Measurements from ENCODE around the gene ZNF217. TPM values are rescaled to one million over a fixed set of nuclear protein-coding genes. Genes with fewer than 3 reads are reported as not detected.

The ZNF217 gene
- total and polyA plus RNA-seq, 9 of the 15 experiments (the other 6 are each of a cell fraction or from before 2014, with no cell fraction given) = 3.0 to 41.8 (median 16.8) TPM

DNA sequence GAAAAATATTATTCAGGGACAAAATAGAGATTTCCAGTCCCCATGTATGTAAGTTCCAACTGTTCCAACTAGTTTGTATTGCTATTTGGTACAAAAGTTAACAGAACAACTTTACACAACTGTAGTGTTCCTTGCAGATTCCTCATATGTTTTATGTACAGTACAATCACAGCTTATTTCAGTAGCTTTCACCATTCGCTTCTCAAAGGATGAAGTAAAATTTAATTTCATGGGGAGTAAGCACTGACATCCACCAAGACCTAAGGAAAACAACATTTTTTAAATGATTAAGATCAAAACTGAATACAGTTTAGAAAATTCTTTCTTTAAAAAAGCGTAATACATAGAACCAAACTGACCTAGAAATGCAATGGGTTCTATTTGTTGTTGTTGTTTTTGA lies 24.6 kb downstream of the ZNF217 start:
- H3K4me3 ChIP-seq = no peak overlapping the region
- H3K27ac ChIP-seq (ENCODE audit: extremely low read depth, low read depth, low read length) = no peak overlapping the region
- H3K9ac ChIP-seq (ENCODE audit: insufficient read depth in 1 of 2, low read depth in 2 of 2, low read length in 2 of 2) = no peak overlapping the region
- no peaks in the 10 kb centered on the region for H3K9me3 ChIP-seq (replicated peaks; ENCODE audit: control insufficient read depth, insufficient read depth, low read depth, low read length)
- in situ Hi-C loops (cut with MboI) = loop anchor here (25.0 kb wide), 1 partner anchor 643 kb away; the partner anchor contains the start of gene PFDN4
- ATAC-seq (no peak), DNase-seq (ENCODE audit: extremely low read depth in 1 of 4, low spot score in 3 of 4) (no peak), FAIRE-seq (no peak)
- H3K79me2 ChIP-seq (ENCODE audit: control insufficient read depth, insufficient read depth, low read length) = peaks cover 46% of the 10 kb centered on the region
- no peaks in the 10 kb centered on the region for H3K27me3 ChIP-seq (ENCODE audit: control insufficient read depth in 2 of 2, insufficient read depth in 2 of 2, low read length in 2 of 2)
- intact Hi-C loops (cut with micrococcal nuclease) = no loop called here
- no peaks in the 10 kb centered on the region; the same call in 1 of the 2 replicates for H4K20me1 ChIP-seq (replicated peaks; ENCODE audit: control insufficient read depth, insufficient read depth, low read length)
- H3K9me1 ChIP-seq (ENCODE audit: control insufficient read depth, insufficient read depth, low read length) = no peaks in the 10 kb centered on the region
- BruUV-seq (replicated peaks) = no TSS peak
- CTCF ChIA-PET (ENCODE audit: low intra/inter-chr PET ratio) = no interaction called here
- no peak overlapping the region for H2AFZ ChIP-seq (ENCODE audit: low read depth, low read length)
- H3K4me1 ChIP-seq (replicated peaks in 1 of 2; ENCODE audit: control insufficient read depth in 2 of 2, insufficient read depth in 2 of 2, low read length in 2 of 2) = no peaks in the 10 kb centered on the region
- POLR2A ChIA-PET = interaction anchor here (0.7 to 1.5 kb wide), 2 partner anchors 11 to 18 kb away, joined by 3 to 5 read pairs; no protein-coding TSS in a partner anchor
- WGBS (ENCODE audit: insufficient coverage, low coverage, missing lambda C conversion rate) = 88% methylated on average over 2 of the region's 2 CpGs
- peaks cover 88% of the 10 kb centered on the region for H3K36me3 ChIP-seq (ENCODE audit: control insufficient read depth, insufficient read depth, low read length)
- no peak for TF ChIP-seq TBP (optimal IDR thresholded peaks at IDR 0.05; ENCODE audit: low read depth, low read length)
- TF ChIP-seq, protein P1, sequence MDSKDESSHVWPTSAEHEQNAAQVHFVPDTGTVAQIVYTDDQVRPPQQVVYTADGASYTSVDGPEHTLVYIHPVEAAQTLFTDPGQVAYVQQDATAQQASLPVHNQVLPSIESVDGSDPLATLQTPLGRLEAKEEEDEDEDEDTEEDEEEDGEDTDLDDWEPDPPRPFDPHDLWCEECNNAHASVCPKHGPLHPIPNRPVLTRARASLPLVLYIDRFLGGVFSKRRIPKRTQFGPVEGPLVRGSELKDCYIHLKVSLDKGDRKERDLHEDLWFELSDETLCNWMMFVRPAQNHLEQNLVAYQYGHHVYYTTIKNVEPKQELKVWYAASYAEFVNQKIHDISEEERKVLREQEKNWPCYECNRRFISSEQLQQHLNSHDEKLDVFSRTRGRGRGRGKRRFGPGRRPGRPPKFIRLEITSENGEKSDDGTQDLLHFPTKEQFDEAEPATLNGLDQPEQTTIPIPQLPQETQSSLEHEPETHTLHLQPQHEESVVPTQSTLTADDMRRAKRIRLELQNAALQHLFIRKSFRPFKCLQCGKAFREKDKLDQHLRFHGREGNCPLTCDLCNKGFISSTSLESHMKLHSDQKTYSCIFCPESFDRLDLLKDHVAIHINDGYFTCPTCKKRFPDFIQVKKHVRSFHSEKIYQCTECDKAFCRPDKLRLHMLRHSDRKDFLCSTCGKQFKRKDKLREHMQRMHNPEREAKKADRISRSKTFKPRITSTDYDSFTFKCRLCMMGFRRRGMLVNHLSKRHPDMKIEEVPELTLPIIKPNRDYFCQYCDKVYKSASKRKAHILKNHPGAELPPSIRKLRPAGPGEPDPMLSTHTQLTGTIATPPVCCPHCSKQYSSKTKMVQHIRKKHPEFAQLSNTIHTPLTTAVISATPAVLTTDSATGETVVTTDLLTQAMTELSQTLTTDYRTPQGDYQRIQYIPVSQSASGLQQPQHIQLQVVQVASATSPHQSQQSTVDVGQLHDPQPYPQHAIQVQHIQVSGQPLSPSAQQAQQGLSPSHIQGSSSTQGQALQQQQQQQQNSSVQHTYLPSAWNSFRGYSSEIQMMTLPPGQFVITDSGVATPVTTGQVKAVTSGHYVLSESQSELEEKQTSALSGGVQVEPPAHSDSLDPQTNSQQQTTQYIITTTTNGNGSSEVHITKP (IDR thresholded peaks at IDR 0.05; ENCODE audit: partially characterized antibody) = no peak
- no peak for TF ChIP-seq TEAD2 (tag; IDR thresholded peaks at IDR 0.05)
- TF ChIP-seq, protein P2, sequence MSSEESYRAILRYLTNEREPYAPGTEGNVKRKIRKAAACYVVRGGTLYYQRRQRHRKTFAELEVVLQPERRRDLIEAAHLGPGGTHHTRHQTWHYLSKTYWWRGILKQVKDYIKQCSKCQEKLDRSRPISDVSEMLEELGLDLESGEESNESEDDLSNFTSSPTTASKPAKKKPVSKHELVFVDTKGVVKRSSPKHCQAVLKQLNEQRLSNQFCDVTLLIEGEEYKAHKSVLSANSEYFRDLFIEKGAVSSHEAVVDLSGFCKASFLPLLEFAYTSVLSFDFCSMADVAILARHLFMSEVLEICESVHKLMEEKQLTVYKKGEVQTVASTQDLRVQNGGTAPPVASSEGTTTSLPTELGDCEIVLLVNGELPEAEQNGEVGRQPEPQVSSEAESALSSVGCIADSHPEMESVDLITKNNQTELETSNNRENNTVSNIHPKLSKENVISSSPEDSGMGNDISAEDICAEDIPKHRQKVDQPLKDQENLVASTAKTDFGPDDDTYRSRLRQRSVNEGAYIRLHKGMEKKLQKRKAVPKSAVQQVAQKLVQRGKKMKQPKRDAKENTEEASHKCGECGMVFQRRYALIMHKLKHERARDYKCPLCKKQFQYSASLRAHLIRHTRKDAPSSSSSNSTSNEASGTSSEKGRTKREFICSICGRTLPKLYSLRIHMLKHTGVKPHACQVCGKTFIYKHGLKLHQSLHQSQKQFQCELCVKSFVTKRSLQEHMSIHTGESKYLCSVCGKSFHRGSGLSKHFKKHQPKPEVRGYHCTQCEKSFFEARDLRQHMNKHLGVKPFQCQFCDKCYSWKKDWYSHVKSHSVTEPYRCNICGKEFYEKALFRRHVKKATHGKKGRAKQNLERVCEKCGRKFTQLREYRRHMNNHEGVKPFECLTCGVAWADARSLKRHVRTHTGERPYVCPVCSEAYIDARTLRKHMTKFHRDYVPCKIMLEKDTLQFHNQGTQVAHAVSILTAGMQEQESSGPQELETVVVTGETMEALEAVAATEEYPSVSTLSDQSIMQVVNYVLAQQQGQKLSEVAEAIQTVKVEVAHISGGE (CRISPR knock-in tag; IDR thresholded peaks at IDR 0.05) = peak in 1 of 3 experiments; percentile 40; a peak in 1 of 6 replicates
- no peak for TF ChIP-seq NFIX (CRISPR knock-in tag; IDR thresholded peaks at IDR 0.05; ENCODE audit: low read depth)
- no peak for TF ChIP-seq COPS2 (conservative IDR thresholded peaks at IDR 0.05)
- no peak for TF ChIP-seq CBFA2T2 (conservative IDR thresholded peaks at IDR 0.05)
- no peak for TF ChIP-seq SP1 (CRISPR knock-in tag; IDR thresholded peaks at IDR 0.05)
- H3K4me2 ChIP-seq (ENCODE audit: insufficient read depth, low read length) = no peak overlapping the region
